Neural cell (in vitro differentiated cells): ENCODE data around the gene TNFAIP8L3.

Experiments used
- EP300 ChIP-seq: fragments of 450-650 bp; conservative IDR thresholded peaks from 2 replicates; pipeline ENCODE4 v1.6.1; 2014; ENCODE audit warnings: antibody characterized with exemption, mild to moderate bottlenecking, moderate library complexity; ENCODE audit not compliant: poor library complexity, severe bottlenecking
- MXI1 ChIP-seq: fragments of 450-650 bp; conservative IDR thresholded peaks from 2 replicates; pipeline ENCODE4 v1.6.1; 2014; ENCODE audit warnings: antibody characterized with exemption, mild to moderate bottlenecking; ENCODE audit not compliant: poor library complexity, severe bottlenecking
- POLR2AphosphoS5 ChIP-seq: IDR thresholded peaks from 2 replicates; pipeline ENCODE4 v1.6.1; 2012
- RAD21 ChIP-seq: fragments of 450-650 bp; conservative IDR thresholded peaks from 2 replicates; pipeline ENCODE4 v1.6.1; 2014; ENCODE audit warnings: antibody characterized with exemption, mild to moderate bottlenecking, moderate library complexity
- TAF1 ChIP-seq: IDR thresholded peaks from 2 replicates; pipeline ENCODE4 v1.6.1; 2012; ENCODE audit warnings: low read depth
- TF ChIP-seq, protein P1 (sequence below): fragments of 450-650 bp; IDR thresholded peaks from 2 replicates; pipeline ENCODE4 v1.5.1; 2014; ENCODE audit warnings: antibody characterized with exemption, mild to moderate bottlenecking, moderate library complexity; ENCODE audit not compliant: poor library complexity, severe bottlenecking
- TF ChIP-seq, protein P2 (sequence below): IDR thresholded peaks from 2 replicates; pipeline ENCODE4 v1.6.1; 2012; ENCODE audit warnings: borderline replicate concordance

- TF ChIP-seq, protein P1, sequence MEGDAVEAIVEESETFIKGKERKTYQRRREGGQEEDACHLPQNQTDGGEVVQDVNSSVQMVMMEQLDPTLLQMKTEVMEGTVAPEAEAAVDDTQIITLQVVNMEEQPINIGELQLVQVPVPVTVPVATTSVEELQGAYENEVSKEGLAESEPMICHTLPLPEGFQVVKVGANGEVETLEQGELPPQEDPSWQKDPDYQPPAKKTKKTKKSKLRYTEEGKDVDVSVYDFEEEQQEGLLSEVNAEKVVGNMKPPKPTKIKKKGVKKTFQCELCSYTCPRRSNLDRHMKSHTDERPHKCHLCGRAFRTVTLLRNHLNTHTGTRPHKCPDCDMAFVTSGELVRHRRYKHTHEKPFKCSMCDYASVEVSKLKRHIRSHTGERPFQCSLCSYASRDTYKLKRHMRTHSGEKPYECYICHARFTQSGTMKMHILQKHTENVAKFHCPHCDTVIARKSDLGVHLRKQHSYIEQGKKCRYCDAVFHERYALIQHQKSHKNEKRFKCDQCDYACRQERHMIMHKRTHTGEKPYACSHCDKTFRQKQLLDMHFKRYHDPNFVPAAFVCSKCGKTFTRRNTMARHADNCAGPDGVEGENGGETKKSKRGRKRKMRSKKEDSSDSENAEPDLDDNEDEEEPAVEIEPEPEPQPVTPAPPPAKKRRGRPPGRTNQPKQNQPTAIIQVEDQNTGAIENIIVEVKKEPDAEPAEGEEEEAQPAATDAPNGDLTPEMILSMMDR: no peak
- TF ChIP-seq MXI1: no peak
- TF ChIP-seq EP300: no peak
- no peak for TF ChIP-seq RAD21
- TF ChIP-seq, protein P2, sequence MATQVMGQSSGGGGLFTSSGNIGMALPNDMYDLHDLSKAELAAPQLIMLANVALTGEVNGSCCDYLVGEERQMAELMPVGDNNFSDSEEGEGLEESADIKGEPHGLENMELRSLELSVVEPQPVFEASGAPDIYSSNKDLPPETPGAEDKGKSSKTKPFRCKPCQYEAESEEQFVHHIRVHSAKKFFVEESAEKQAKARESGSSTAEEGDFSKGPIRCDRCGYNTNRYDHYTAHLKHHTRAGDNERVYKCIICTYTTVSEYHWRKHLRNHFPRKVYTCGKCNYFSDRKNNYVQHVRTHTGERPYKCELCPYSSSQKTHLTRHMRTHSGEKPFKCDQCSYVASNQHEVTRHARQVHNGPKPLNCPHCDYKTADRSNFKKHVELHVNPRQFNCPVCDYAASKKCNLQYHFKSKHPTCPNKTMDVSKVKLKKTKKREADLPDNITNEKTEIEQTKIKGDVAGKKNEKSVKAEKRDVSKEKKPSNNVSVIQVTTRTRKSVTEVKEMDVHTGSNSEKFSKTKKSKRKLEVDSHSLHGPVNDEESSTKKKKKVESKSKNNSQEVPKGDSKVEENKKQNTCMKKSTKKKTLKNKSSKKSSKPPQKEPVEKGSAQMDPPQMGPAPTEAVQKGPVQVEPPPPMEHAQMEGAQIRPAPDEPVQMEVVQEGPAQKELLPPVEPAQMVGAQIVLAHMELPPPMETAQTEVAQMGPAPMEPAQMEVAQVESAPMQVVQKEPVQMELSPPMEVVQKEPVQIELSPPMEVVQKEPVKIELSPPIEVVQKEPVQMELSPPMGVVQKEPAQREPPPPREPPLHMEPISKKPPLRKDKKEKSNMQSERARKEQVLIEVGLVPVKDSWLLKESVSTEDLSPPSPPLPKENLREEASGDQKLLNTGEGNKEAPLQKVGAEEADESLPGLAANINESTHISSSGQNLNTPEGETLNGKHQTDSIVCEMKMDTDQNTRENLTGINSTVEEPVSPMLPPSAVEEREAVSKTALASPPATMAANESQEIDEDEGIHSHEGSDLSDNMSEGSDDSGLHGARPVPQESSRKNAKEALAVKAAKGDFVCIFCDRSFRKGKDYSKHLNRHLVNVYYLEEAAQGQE: no peak
- no peak for TF ChIP-seq POLR2AphosphoS5
- TF ChIP-seq TAF1: no peak
Observed at GRCh38 chr15:51111061-51111460, 16.4 kb upstream of the TNFAIP8L3 start.
